Osteoblast (primary cell): ENCODE data around the gene ARHGAP32. TPM values are rescaled to one million over a fixed set of nuclear protein-coding genes. Genes with fewer than 3 reads are reported as not detected.

Source experiments
- DNase-seq: peaks from one replicate; pipeline ENCODE4 v3.0.0; 2011; ENCODE audit warnings: low spot score, mixed read lengths; ENCODE audit not compliant: insufficient read length; ENCODE audit errors: missing footprints
- H2AFZ ChIP-seq: 2 replicates; pipeline ENCODE4 v1.6.0; 2011; ENCODE audit warnings: mild to moderate bottlenecking, low read length
- H3K27ac ChIP-seq: 2 replicates; pipeline ENCODE4 v1.5.1; 2011; ENCODE audit warnings: mild to moderate bottlenecking, low read depth, low read length, moderate library complexity
- H3K27me3 ChIP-seq: 2 replicates; pipeline ENCODE4 v1.6.0; 2012; ENCODE audit warnings: mild to moderate bottlenecking, control low read depth, inconsistent platforms, low read length, moderate library complexity; ENCODE audit not compliant: insufficient read depth
- H3K36me3 ChIP-seq: 2 replicates; pipeline ENCODE4 v1.5.1; 2011; ENCODE audit warnings: mild to moderate bottlenecking, low read length, control low read depth, moderate library complexity; ENCODE audit not compliant: insufficient read depth
- H3K4me1 ChIP-seq: 2 replicates; pipeline ENCODE4 v1.5.1; 2011; ENCODE audit warnings: mild to moderate bottlenecking, low read length, control low read depth, moderate library complexity; ENCODE audit not compliant: insufficient read depth
- H3K4me2 ChIP-seq: 2 replicates; pipeline ENCODE4 v1.6.0; 2011; ENCODE audit warnings: mild to moderate bottlenecking, low read length; ENCODE audit not compliant: insufficient read depth
- H3K4me3 ChIP-seq: fragments of 200-600 bp; sonication (generic); 3 replicates; pipeline ENCODE4 v1.5.1; 2012; ENCODE audit warnings: mild to moderate bottlenecking, low read length, inconsistent platforms; ENCODE audit not compliant: insufficient read depth
- H3K79me2 ChIP-seq: 2 replicates; pipeline ENCODE4 v1.6.0; 2012; ENCODE audit warnings: mild to moderate bottlenecking, low read length, control low read depth, inconsistent platforms; ENCODE audit not compliant: insufficient read depth
- H3K9me3 ChIP-seq: 2 replicates; pipeline ENCODE4 v1.5.1; 2011; ENCODE audit warnings: low read depth, low read length, control low read depth
- H4K20me1 ChIP-seq: 2 replicates; pipeline ENCODE4 v1.6.0; 2012; ENCODE audit warnings: mild to moderate bottlenecking, low read length, control low read depth; ENCODE audit not compliant: insufficient read depth
- total RNA-seq: library from RNA; depleted of rRNA; stranded (reverse); fragments of >200 nt; gene quantifications from 2 replicates; pipeline ENCODE4 v1.2.3, GENCODE V29; 2012
- TF ChIP-seq, protein P1 (sequence below): IDR thresholded peaks from 2 replicates; pipeline ENCODE4 v1.5.1; 2011; ENCODE audit warnings: mild to moderate bottlenecking, low read depth, low read length, moderate library complexity; ENCODE audit errors: extremely low read depth

Gene ARHGAP32
- total RNA-seq, 1 donor, result 25.3 TPM

GRCh38 chr11:129106788-129107187 is 85.3 kb downstream of the ARHGAP32 start:
- Histone ChIP-seq H3K79me2 (no peaks in the 10 kb centered on the region), H3K27me3 (no peaks in the 10 kb centered on the region), H3K36me3 (no peaks in the 10 kb centered on the region), H4K20me1 (no peaks in the 10 kb centered on the region), H3K9me3 (no peaks in the 10 kb centered on the region), H3K4me1 (no peaks in the 10 kb centered on the region), H3K27ac (no peak overlapping the region), H3K4me3 (no peak overlapping the region), H2AFZ (no peak overlapping the region), H3K4me2 (no peak overlapping the region)
- no peak for DNase-seq
- TF ChIP-seq, protein P1, sequence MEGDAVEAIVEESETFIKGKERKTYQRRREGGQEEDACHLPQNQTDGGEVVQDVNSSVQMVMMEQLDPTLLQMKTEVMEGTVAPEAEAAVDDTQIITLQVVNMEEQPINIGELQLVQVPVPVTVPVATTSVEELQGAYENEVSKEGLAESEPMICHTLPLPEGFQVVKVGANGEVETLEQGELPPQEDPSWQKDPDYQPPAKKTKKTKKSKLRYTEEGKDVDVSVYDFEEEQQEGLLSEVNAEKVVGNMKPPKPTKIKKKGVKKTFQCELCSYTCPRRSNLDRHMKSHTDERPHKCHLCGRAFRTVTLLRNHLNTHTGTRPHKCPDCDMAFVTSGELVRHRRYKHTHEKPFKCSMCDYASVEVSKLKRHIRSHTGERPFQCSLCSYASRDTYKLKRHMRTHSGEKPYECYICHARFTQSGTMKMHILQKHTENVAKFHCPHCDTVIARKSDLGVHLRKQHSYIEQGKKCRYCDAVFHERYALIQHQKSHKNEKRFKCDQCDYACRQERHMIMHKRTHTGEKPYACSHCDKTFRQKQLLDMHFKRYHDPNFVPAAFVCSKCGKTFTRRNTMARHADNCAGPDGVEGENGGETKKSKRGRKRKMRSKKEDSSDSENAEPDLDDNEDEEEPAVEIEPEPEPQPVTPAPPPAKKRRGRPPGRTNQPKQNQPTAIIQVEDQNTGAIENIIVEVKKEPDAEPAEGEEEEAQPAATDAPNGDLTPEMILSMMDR, result no peak

GRCh38 chr11:129102756-129103155 is 89.4 kb downstream of the ARHGAP32 start:
- H3K4me3 ChIP-seq, result no peak overlapping the region
- H2AFZ ChIP-seq, result no peak overlapping the region
- TF ChIP-seq, protein P1, result no peak
- peaks cover 5% of the 10 kb centered on the region for H4K20me1 ChIP-seq
- no peaks in the 10 kb centered on the region for H3K4me1 ChIP-seq
- no peak for DNase-seq
- no peaks in the 10 kb centered on the region for H3K79me2 ChIP-seq
- no peaks in the 10 kb centered on the region for H3K36me3 ChIP-seq
- no peaks in the 10 kb centered on the region for H3K9me3 ChIP-seq
- H3K4me2 ChIP-seq, result no peak overlapping the region
- no peaks in the 10 kb centered on the region for H3K27me3 ChIP-seq
- no peak overlapping the region for H3K27ac ChIP-seq

DNA sequence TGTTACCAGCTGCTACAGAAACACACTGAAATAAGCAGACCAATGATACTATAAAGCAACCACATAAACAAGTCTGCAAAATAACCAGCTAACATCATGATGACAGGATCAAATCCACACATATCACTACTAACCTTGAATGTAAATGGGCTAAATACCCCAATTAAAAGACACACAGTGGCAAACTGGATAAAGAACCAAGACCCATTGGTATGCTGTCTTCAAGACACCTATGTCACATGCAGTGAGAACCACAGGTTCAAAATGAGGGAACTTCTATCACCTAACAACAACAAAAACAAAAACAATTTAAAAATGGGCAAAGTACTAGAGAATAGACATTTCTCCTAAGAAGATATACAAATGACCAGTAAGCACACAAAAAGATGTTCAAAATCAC is 89.9 kb downstream of the ARHGAP32 start:
- no peaks in the 10 kb centered on the region for H3K36me3 ChIP-seq

GRCh38 chr11:129093283-129093682 is 98.8 kb downstream of the ARHGAP32 start:
- no peaks in the 10 kb centered on the region for H3K27me3 ChIP-seq
- no peaks in the 10 kb centered on the region for H3K79me2 ChIP-seq
- peaks cover 6% of the 10 kb centered on the region for H4K20me1 ChIP-seq
- H3K4me2 ChIP-seq, result no peak overlapping the region
- no peak overlapping the region for H3K27ac ChIP-seq
- TF ChIP-seq, protein P1, result no peak
- no peaks in the 10 kb centered on the region for H3K4me1 ChIP-seq
- H3K4me3 ChIP-seq, result no peak overlapping the region
- H3K36me3 ChIP-seq, result no peaks in the 10 kb centered on the region
- H3K9me3 ChIP-seq, result no peaks in the 10 kb centered on the region
- no peak overlapping the region for H2AFZ ChIP-seq
- DNase-seq, result no peak

More for the DNA sequence above, 89.9 kb downstream of the ARHGAP32 start:
- H3K27ac ChIP-seq, result no peak overlapping the region
- H3K9me3 ChIP-seq, result no peaks in the 10 kb centered on the region
- H3K4me3 ChIP-seq, result no peak overlapping the region
- H3K4me2 ChIP-seq, result no peak overlapping the region
- no peaks in the 10 kb centered on the region for H3K4me1 ChIP-seq
- DNase-seq, result no peak
- TF ChIP-seq, protein P1, result no peak
- H2AFZ ChIP-seq, result no peak overlapping the region
- peaks cover 5% of the 10 kb centered on the region for H4K20me1 ChIP-seq
- no peaks in the 10 kb centered on the region for H3K27me3 ChIP-seq
- no peaks in the 10 kb centered on the region for H3K79me2 ChIP-seq
